GM21528 (cell line): Measurements from ENCODE around the gene FMN2.

ENCODE experiments used
- ATAC-seq: cut with Tn5 transposase; IDR thresholded peaks from one replicate; pipeline ENCODE4 v1.9.1; 2021; ENCODE audit warnings: mild to moderate bottlenecking, moderate library complexity; ENCODE audit not compliant: unreplicated experiment, low FRiP score

The FMN2 gene

DNA sequence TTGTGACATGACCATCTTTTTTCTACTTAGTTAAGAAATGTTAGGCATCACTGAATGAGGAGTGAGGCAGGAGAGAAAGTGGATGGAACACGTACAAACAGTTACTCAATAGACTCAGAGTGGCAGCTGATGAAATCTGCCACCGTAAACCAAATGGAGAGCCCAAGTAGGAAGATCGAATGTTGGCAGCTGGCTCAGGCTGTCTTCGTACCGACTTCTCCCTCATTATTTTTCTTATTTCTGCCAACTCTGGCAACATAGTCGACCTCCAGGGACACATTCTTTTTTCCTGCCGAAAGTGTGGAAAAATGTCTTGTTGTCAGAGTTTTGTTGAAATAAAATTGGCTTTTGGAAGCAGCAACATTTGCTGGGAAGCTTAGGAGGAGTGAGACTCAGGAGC lies 377.0 kb downstream of the FMN2 start:
- ATAC-seq = no peak

- ATAC-seq = no peak
These were observed 382.5 kb downstream of the FMN2 start for GRCh38 chr1:240474133-240474614.

DNA sequence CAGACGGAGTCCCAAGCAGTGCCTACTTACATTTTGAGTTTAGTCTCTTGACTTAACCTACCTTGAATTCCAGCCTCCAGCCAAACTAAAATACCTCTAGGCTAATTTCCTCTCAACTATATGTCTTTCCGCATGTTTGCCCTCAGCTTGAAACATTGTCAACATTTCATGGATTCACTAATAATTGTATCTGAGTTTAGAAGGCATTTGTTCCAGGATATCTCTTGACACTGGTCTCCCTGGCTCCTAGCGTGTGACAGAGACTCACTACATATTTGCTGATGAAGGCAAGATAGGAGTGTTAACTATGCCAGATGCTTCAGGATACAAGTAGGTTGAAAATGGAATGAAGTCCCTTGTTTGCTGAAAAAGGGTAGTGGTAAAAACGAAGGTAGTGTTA lies 384.1 kb downstream of the FMN2 start:
- ATAC-seq = no peak

DNA sequence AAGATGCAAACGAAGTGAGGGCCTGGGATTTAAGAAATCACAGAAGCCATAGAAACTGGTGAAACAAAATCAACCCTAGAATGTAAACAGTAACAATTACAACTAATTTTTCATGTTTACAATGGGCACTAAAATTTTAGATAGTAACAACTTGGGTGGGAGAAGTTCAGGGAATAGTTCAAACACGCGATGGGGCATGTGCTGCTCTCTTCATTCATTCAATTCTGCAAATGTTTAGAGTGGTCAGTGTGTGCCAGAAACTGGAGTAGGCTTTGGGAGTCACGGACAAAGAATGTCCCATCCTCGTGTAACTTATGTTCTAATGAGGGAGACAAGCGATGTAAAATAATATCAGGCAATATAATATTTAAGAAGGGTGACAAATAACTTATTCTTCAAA lies 386.9 kb downstream of the FMN2 start:
- no peak for ATAC-seq

DNA sequence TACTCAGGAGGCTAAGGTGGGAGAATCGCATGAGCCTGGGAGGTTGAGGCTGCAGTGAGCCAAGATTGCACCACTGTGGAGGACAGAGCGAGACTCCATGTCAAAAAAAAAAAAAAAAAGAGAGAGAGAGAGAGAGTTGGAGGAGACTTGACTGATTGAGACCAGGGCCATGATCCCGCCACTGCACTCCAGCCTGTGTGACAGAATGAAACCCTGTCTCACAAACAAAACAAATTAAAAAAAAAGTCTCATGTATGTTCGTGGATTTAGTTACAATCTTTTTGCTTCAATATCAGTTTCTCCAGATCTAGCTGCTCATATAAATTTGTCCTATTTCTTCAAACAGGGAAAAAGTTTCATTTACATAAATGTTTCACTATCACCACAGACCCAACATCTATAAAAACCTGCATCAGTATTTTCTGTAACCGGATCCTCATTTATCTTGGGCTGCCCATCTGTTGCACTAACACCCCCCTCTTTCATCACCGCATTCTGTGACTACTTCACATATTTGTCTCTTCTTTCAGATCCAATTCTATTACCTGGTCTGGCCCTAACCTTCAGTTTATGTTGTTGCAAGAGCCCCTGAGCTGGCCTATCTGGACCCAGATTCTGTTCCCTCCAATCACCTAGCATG lies 393.2 kb downstream of the FMN2 start:
- ATAC-seq = no peak

- no peak for ATAC-seq
These were observed 394.9 kb downstream of the FMN2 start for GRCh38 chr1:240486611-240487010.

DNA sequence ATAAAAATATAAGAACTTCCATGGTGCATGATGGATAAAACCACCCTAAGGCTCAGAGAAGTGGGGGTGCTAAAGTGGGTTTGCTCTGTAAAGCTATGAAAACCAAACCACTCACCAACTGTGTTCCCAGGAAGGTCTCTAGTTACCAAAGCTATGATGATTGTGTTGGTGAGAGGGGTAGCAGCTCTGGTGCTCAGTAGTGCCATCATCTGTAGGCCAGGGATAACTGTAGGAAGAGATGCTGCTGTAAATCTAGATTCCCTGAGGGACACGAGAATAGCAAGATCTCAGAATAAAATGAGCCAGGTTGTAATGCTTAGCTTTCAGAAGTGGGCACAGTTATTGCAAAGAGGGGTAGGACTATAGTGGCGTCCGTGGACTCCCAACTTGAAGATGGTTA lies 395.8 kb downstream of the FMN2 start:
- no peak for ATAC-seq

DNA sequence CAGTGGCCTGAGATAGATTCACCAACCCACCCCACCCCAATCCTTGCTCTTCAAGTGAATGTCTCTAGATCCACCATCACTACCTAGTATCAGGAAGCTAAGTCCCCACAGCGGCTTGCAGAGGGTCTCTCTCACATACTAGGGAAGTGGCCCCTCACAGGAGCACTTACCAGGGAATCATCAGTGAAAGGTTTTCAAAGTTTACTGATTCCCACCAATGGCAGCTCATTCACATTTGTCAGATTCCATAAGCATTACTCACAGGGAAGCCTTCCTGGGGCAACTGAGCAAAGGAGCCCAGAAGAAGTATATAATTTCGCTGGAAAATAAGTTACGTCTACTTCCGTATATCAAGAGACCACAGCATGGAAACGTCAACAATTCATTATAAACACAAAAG lies 399.5 kb downstream of the FMN2 start:
- no peak for ATAC-seq

DNA sequence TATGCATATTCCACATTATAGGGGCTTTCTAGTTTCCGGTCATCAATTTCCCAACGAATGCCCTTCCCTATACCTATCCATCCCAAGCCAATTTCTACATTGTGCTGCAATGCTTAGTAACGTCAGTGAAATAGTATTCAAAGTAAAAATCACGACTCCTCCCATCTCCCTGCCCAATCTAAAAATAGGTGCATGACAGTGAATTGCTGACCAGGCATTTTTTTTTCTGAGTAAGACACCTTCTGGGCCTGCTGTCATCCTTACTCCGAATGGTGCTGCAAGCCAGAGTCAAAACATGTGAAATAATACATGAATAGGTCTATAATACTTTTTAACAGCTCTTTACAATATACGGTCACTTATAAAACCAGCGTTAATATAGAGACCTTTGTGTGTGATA lies 400.1 kb downstream of the FMN2 start:
- no peak for ATAC-seq

- no peak for ATAC-seq
These were observed 401.3 kb downstream of the FMN2 start for GRCh38 chr1:240492832-240493440.

- ATAC-seq = no peak
These were observed 403.9 kb downstream of the FMN2 start for GRCh38 chr1:240495601-240496000.

- no peak for ATAC-seq
These were observed 404.7 kb downstream of the FMN2 start for GRCh38 chr1:240496356-240496755.

GRCh38 chr1:240496941-240497340 lies 405.3 kb downstream of the FMN2 start:
- no peak for ATAC-seq

- ATAC-seq = no peak
These were observed 406.2 kb downstream of the FMN2 start for GRCh38 chr1:240497908-240498307.

DNA sequence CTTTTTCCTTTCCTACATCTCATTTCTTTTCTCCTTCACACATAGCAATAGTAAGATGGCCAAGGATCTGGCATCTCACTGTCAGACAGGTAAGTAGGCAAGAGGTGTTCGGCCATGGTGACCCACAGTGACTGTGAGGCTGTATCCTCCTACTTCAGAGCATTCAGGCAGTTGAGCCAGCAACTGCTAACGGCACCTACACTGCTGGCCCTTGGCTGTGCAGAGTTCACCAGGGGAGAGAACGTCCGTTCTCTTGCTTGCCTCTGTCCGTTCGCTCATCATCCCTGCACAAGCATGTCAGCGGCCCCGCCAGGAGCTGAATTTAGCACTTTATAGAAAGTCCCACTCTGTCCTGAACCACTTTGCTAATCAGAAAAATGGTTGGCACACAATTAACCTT lies 406.7 kb downstream of the FMN2 start:
- ATAC-seq = no peak

DNA sequence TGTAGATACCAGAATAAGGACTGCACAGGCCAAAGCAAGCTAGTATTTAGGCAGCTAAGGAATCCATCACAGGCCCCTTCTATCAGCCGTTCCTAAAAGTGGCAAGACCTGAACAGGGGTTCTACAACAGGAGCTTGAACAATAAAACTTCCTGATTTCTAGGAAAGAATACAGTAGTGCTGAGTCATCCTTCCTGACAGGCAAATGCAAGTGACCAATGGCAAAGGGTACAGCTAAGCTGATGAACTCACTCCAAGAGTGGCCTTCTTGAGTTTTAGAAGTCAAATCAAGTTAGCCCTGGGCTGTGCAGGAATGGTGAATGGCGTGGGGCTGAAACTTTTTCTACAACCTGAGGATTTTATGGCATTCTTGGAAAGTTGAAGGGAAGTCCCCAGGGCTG lies 407.3 kb downstream of the FMN2 start:
- ATAC-seq = no peak

GRCh38 chr1:240500647-240501046 lies 409.0 kb downstream of the FMN2 start:
- ATAC-seq = no peak

DNA sequence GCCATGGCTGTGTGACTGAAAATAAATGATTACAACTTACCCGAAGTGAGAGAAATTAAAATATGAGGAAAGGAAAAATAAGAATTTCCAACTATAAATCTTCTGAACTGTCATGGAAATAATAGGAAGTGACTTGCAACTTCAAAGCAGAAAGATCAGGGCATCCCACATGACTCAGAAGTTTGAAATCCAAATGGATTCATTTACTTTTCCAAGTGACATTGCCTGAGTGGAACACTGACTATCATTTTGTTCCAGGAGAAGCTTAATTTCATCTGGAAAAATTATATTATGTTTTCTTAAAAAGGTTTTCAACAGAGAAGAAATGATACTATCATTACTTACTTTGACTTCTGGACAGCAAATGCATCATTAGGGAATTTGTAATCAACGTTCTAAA lies 409.4 kb downstream of the FMN2 start:
- ATAC-seq = no peak

GRCh38 chr1:240503036-240503435 lies 411.4 kb downstream of the FMN2 start:
- ATAC-seq = no peak

- ATAC-seq = no peak
These were observed 411.9 kb downstream of the FMN2 start for GRCh38 chr1:240503558-240503957.

GRCh38 chr1:240506176-240506575 lies 414.5 kb downstream of the FMN2 start:
- ATAC-seq = no peak

GRCh38 chr1:240508201-240508600 lies 416.5 kb downstream of the FMN2 start:
- no peak for ATAC-seq
